BE2C (cell line): ENCODE results near the gene CCNC.
"Not testable (repeated sequence)": the region's sequence is repeated elsewhere in the genome, so short reads cannot be mapped to it uniquely, and the experiment has no call there.

Experiments
- DNase-seq: peaks from one replicate; pipeline ENCODE4 v3.0.0-alpha.2; 2020
- H3K27me3 ChIP-seq: fragments of 250-450 bp; sonication (Bioruptor Pico); 2 replicates; pipeline ENCODE4 v1.5.1; 2020; ENCODE audit warnings: mild to moderate bottlenecking
- H3K36me3 ChIP-seq: fragments of 250-450 bp; sonication (Bioruptor Pico); 2 replicates; pipeline ENCODE4 v1.5.1; 2020; ENCODE audit warnings: mild to moderate bottlenecking
- H3K4me1 ChIP-seq: fragments of 250-450 bp; sonication (Bioruptor Pico); 2 replicates; pipeline ENCODE4 v1.5.1; 2020
- H3K4me3 ChIP-seq: 2 replicates; pipeline ENCODE4 v1.5.1; 2011; ENCODE audit warnings: low read depth, low read length
- H3K9me3 ChIP-seq: fragments of 250-450 bp; sonication (Bioruptor Pico); 2 replicates; pipeline ENCODE4 v1.5.1; 2020
- CTCF ChIP-seq: IDR thresholded peaks from 2 replicates; pipeline ENCODE4 v1.5.1; 2012; ENCODE audit warnings: mild to moderate bottlenecking, low read depth, low read length

Gene CCNC

GRCh38 chr6:99603421-99604165, 35.1 kb upstream of the CCNC start:
- Histone ChIP-seq H3K9me3 (no peaks in the 10 kb centered on the region), H3K27me3 (peaks cover 97% of the 10 kb centered on the region), H3K36me3 (no peaks in the 10 kb centered on the region), H3K4me1 (no peaks in the 10 kb centered on the region), H3K4me3 (peak overlapping the region; percentile 31)
- TF ChIP-seq CTCF = no peak
- no peak for DNase-seq

DNA sequence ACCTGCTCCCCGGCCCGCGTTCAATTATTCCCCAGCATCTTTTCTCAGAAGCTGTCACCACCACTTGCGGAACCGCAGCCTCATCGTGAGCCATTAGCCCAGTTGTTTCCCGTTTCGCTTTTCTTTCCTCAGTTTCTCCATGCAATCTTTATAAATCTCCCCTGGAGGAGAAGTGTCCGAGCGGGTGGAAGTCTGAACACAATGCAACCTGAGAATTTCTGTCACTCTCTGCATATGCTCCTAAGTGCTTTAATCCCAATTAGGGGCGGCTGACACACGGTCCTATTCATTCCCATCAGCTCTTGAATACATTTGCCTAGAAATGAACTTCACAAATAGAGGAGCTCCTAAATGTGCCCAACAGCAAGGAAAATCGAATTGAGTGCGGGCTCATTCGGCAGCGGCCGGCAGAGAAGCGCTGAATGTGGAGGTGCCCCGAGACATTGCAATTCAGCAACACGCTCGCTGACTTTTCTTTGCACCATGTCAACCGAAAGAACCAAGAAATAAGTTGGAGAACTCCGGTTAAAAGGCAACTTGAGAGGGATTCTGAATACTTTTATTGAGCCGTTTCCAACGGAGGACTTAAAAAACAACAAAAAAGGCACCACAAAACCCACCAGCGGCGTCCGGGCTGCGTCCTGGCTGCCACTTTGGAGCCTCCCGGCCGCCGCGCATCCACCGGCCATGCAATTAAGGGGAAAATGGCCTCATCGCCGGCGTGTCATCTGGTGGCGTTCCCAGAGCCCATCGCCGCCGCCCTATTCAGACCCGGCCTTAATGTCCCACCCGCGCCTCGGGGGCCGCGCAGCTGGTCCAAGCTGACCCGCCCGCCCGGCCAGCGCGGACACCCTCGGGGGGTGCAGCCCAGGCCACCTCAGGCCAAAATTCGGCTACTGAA, 34.3 kb upstream of the CCNC start:
- no peak for TF ChIP-seq CTCF
- no peaks in the 10 kb centered on the region for H3K36me3 ChIP-seq
- H3K4me1 ChIP-seq = no peaks in the 10 kb centered on the region
- peaks cover 97% of the 10 kb centered on the region for H3K27me3 ChIP-seq
- no peaks in the 10 kb centered on the region for H3K9me3 ChIP-seq
- DNase-seq = no peak
- H3K4me3 ChIP-seq = peak overlapping the region; percentile 17

DNA sequence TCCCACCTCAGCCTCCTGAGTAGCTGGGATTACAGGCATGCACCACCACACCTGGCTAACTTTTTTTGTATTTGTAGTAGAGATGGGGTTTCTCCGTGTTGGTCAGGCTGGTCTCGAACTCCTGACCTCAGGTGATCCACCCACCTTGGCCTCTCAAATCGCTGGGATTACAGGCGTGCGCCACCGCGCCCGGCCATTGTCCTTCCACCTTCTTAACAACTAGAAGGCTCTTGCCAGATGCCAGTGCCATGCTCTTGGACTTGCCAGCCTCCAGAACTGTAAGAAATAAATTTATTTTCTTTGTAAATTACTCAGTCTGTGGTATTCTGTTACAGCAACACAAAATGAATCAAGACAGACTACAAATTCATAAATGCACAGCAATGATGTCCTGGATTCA, 26.2 kb upstream of the CCNC start:
- peaks cover 95% of the 10 kb centered on the region for H3K27me3 ChIP-seq
- not testable (repeated sequence) for H3K36me3 ChIP-seq, H3K9me3 ChIP-seq, H3K4me1 ChIP-seq, H3K4me3 ChIP-seq, DNase-seq

DNA sequence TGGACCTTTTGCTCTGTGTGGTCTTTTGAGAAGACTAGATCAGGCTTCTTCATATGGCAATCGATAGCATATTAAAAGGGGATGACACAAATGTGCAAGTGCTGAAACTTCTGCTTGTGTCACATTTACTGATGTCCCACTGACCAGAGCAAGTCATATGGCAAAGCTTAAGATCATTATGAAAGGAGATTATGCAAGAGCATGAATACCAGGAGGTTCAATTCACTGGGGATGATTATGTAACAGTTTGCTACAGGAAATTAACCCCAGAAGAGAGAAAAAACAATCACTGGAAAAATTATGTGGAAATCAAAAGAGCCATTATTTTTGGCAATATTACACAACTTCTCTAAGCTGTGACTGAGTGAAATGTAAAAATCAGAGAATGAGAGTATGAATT, 24.4 kb upstream of the CCNC start:
- no peaks in the 10 kb centered on the region for H3K36me3 ChIP-seq
- no peaks in the 10 kb centered on the region for H3K4me1 ChIP-seq
- no peak for TF ChIP-seq CTCF
- DNase-seq = no peak
- H3K27me3 ChIP-seq = peaks cover 94% of the 10 kb centered on the region
- no peaks in the 10 kb centered on the region for H3K9me3 ChIP-seq
- H3K4me3 ChIP-seq = no peak overlapping the region

DNA sequence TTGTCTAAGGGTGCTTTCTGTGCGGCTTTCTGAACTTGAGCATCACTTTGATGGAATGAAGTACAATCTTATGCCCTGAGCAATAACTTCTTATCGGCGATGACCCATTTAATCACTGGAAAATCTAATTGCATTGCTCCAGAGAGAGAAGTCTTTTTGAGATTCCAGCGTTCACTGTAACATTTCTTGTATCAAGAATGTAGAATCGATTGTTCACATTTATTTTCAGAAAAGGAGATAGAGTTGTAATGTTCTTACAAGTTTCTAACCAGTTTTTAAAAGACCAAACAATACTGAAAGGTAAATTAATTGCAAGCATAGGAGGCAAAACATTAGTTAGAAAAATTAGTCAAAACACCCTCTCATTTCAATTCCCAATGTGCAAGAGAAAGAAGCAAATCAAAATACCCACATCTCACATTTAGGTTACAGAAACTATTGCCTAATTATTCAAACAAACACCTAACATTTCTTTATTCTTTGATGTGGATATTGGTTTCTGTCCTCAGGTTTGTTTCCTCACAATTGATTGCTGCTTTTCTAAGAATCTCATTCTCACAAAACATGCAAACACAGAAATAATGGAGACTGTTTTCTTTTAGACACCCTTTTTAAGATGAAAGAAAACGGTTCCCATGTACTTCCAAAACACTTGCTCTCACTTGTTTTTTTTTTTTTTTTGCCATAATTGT, 23.4 kb upstream of the CCNC start:
- no peak for DNase-seq
- H3K4me3 ChIP-seq = no peak overlapping the region
- H3K4me1 ChIP-seq = no peaks in the 10 kb centered on the region
- H3K36me3 ChIP-seq = no peaks in the 10 kb centered on the region
- H3K27me3 ChIP-seq = peaks cover 89% of the 10 kb centered on the region
- TF ChIP-seq CTCF = no peak
- H3K9me3 ChIP-seq = no peaks in the 10 kb centered on the region
